ENCODE measurements around the gene TBX4. TPM values are rescaled to one million over a fixed set of nuclear protein-coding genes. Genes with fewer than 3 reads are reported as not detected.

Gene TBX4
- total and polyA plus RNA-seq, 2 of the 13 experiments (the other 11 are each of a cell fraction or from before 2014, with no cell fraction given), result 0.11 to 1.1 TPM

DNA sequence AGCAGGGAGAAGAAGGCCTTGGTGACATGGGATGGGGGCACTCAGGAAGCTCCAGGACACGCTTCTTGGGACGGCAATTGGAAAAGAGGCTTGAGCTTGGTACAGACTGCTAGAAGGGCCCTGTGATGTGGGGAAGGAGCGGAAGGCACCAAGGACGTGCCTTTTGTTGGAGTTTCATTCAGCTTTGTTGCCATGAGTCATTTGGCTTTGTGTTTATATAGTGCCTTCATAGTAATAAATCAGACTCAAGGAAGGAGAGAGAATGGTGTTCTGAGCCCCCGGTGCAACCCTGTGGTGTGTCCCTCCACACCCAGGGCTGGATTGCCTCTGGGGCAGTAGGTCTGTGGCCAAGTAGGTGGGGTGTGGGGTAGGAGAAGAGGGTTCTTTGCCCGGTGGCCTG is 7.4 kb upstream of the TBX4 start:
- H3K79me2 ChIP-seq (ENCODE audit: insufficient read depth, low read length), result no peaks in the 10 kb centered on the region
- no peak overlapping the region for H3K9ac ChIP-seq (ENCODE audit: insufficient read depth, low read depth, low read length)
- H3K4me2 ChIP-seq (ENCODE audit: low read depth, low read length), result no peak overlapping the region
- TF ChIP-seq, protein P1, sequence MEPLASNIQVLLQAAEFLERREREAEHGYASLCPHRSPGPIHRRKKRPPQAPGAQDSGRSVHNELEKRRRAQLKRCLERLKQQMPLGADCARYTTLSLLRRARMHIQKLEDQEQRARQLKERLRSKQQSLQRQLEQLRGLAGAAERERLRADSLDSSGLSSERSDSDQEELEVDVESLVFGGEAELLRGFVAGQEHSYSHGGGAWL (CRISPR knock-in tag; IDR thresholded peaks at IDR 0.05), result no peak
- TF ChIP-seq ZNF879 (CRISPR knock-in tag; IDR thresholded peaks at IDR 0.05) (no peak), STAG1 (CRISPR knock-in tag; IDR thresholded peaks at IDR 0.05) (no peak), ZNF83 (CRISPR knock-in tag; IDR thresholded peaks at IDR 0.05; ENCODE audit: borderline replicate concordance) (no peak), ZNF503 (CRISPR knock-in tag; IDR thresholded peaks at IDR 0.05) (no peak), ZNF761 (CRISPR knock-in tag; conservative IDR thresholded peaks at IDR 0.05) (no peak), ZNF784 (CRISPR knock-in tag; IDR thresholded peaks at IDR 0.05; ENCODE audit: borderline replicate concordance) (no peak), TCF7 (IDR thresholded peaks at IDR 0.05; ENCODE audit: low read depth) (no peak), RXRA (CRISPR knock-in tag; IDR thresholded peaks at IDR 0.05) (no peak), ZNF772 (CRISPR knock-in tag; IDR thresholded peaks at IDR 0.05) (no peak), MED8 (CRISPR knock-in tag; IDR thresholded peaks at IDR 0.05; ENCODE audit: insufficient replicate concordance) (no peak), PHF5A (CRISPR knock-in tag; IDR thresholded peaks at IDR 0.05; ENCODE audit: low read depth, unreplicated experiment) (no peak), RBFOX2 (IDR thresholded peaks at IDR 0.05; ENCODE audit: low read depth, low read length) (no peak), KDM1A (CRISPR knock-in tag; IDR thresholded peaks at IDR 0.05) (no peak), ZNF816 (CRISPR knock-in tag; IDR thresholded peaks at IDR 0.05; ENCODE audit: borderline replicate concordance) (no peak)
- TF ChIP-seq, protein P2, sequence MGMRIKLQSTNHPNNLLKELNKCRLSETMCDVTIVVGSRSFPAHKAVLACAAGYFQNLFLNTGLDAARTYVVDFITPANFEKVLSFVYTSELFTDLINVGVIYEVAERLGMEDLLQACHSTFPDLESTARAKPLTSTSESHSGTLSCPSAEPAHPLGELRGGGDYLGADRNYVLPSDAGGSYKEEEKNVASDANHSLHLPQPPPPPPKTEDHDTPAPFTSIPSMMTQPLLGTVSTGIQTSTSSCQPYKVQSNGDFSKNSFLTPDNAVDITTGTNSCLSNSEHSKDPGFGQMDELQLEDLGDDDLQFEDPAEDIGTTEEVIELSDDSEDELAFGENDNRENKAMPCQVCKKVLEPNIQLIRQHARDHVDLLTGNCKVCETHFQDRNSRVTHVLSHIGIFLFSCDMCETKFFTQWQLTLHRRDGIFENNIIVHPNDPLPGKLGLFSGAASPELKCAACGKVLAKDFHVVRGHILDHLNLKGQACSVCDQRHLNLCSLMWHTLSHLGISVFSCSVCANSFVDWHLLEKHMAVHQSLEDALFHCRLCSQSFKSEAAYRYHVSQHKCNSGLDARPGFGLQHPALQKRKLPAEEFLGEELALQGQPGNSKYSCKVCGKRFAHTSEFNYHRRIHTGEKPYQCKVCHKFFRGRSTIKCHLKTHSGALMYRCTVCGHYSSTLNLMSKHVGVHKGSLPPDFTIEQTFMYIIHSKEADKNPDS (CRISPR knock-in tag; IDR thresholded peaks at IDR 0.05), result no peak
- in situ Hi-C loops (cut with HindIII; ENCODE audit: extremely low pct_ligation_motif_present, low pct_unique_long_range_greater_than_20kb) (no loop called here), intact Hi-C loops (cut with micrococcal nuclease; ENCODE audit: unreplicated experiment) (no loop called here)
- no peaks in the 10 kb centered on the region for H3K36me3 ChIP-seq (replicated peaks in 1 of 2; ENCODE audit: control insufficient read depth in 1 of 2, insufficient read depth in 2 of 2, low read length in 2 of 2)
- no peak overlapping the region for H3K4me3 ChIP-seq (replicated peaks in 1 of 3; ENCODE audit: insufficient read depth in 1 of 3, low read depth in 2 of 3, low read length in 3 of 3)
- no peak for FAIRE-seq
- ChIA-PET POLR2A (no interaction called here), CTCF (ENCODE audit: low intra/inter-chr PET ratio, low total read pairs) (no interaction called here)
- WGBS (ENCODE audit: low lambda C conversion rate), result 67% methylated on average over 6 of the region's 6 CpGs
- no peak for DNase-seq (ENCODE audit: low spot score)
- H3K27me3 ChIP-seq (ENCODE audit: control insufficient read depth in 1 of 2, insufficient read depth in 2 of 2, low read length in 2 of 2), result no peaks in the 10 kb centered on the region
- H3K4me1 ChIP-seq (ENCODE audit: insufficient read depth, low read length), result peaks cover 15% of the 10 kb centered on the region
- H3K27ac ChIP-seq (ENCODE audit: extremely low read length, insufficient read depth, low read length), result no peak overlapping the region
- H4K20me1 ChIP-seq (ENCODE audit: insufficient read depth, low read length), result no peaks in the 10 kb centered on the region
- no peak overlapping the region for H2AFZ ChIP-seq (ENCODE audit: low read length)
- H3K9me3 ChIP-seq (ENCODE audit: low read length), result no peaks in the 10 kb centered on the region
- no peak; the same call in 2 of the 3 replicates for ATAC-seq
- no TSS peak for BruUV-seq (replicated peaks)

Measured in HepG2 (cell line).